Measurements from ENCODE around the gene UQCR11. TPM values are rescaled to one million over a fixed set of nuclear protein-coding genes. Genes with fewer than 3 reads are reported as not detected.

UQCR11 gene
- total and polyA plus RNA-seq, 2 of the 4 experiments (the other 2 are of a cell fraction) = 29.2 to 177 TPM

GRCh38 chr19:1599460-1599846 is 5.8 kb downstream of the UQCR11 start:
- POLR2A ChIA-PET (ENCODE audit: unreplicated experiment) = no interaction called here
- TF ChIP-seq MAFK (IDR thresholded peaks at IDR 0.05; ENCODE audit: low read depth, low read length) = no peak
- no peak for TF ChIP-seq RFX5 (IDR thresholded peaks at IDR 0.05; ENCODE audit: low read depth, low read length)
- no peak for TF ChIP-seq RAD21 (IDR thresholded peaks at IDR 0.05; ENCODE audit: low read length)
- no peak for TF ChIP-seq MAZ (IDR thresholded peaks at IDR 0.05; ENCODE audit: borderline replicate concordance, low read depth, low read length)
- TF ChIP-seq SMC3 (IDR thresholded peaks at IDR 0.05; ENCODE audit: low read depth, low read length) = no peak
- no peak for TF ChIP-seq NFE2L2 (IDR thresholded peaks at IDR 0.05; ENCODE audit: low read depth, low read length)
- no peak for TF ChIP-seq FOS (IDR thresholded peaks at IDR 0.05; ENCODE audit: low read depth, low read length)
- no peak for TF ChIP-seq CEBPB (IDR thresholded peaks at IDR 0.05; ENCODE audit: low read depth, low read length)
- TF ChIP-seq CTCF (conservative IDR thresholded peaks at IDR 0.05; ENCODE audit: low read depth, low read length) = no peak
- TF ChIP-seq RCOR1 (IDR thresholded peaks at IDR 0.05; ENCODE audit: insufficient replicate concordance, low read length) = no peak
- no peak for TF ChIP-seq USF2 (IDR thresholded peaks at IDR 0.05; ENCODE audit: low read depth, low read length)
- TF ChIP-seq POLR2A (IDR thresholded peaks at IDR 0.05; ENCODE audit: low read depth, low read length) = no peak
- TF ChIP-seq ELK1 (IDR thresholded peaks at IDR 0.05; ENCODE audit: borderline replicate concordance, low read depth, low read length) = no peak
- TF ChIP-seq BHLHE40 (IDR thresholded peaks at IDR 0.05; ENCODE audit: low read depth, low read length) = no peak
- no peak for TF ChIP-seq CHD1 (IDR thresholded peaks at IDR 0.05; ENCODE audit: low read depth, low read length)
- no peak for TF ChIP-seq MXI1 (IDR thresholded peaks at IDR 0.05; ENCODE audit: borderline replicate concordance, low read depth, low read length)
- Histone ChIP-seq H2BK20ac (ENCODE audit: low read depth, low read length) (no peak overlapping the region), H3K14ac (replicated peaks; ENCODE audit: low read depth, low read length) (no peak overlapping the region), H3K4me2 (ENCODE audit: low read depth, low read length) (no peak overlapping the region), H2AK9ac (replicated peaks; ENCODE audit: low read depth, low read length, poor library complexity) (no peak overlapping the region), H4K8ac (ENCODE audit: low read depth in 2 of 2, low read length in 2 of 2) (no peak overlapping the region), H4K20me1 (ENCODE audit: insufficient read depth, low read length) (peaks cover 40% of the 10 kb centered on the region), H3K27me3 (ENCODE audit: control insufficient read depth, insufficient read depth, low read length) (no peaks in the 10 kb centered on the region), H3K4me3 (ENCODE audit: insufficient read depth, low read depth, low read length) (no peak overlapping the region), H3K9me1 (ENCODE audit: insufficient read depth, low read length) (0 out of 2 replicates have a peak, but pooled peaks cover 6% of the 10 kb centered on the region), H3K79me1 (ENCODE audit: low read depth in 1 of 2, low read length in 2 of 2) (peaks cover 6 to 55% of the 10 kb centered on the region in 2 experiments), H3K4ac (ENCODE audit: low read depth, low read length) (no peak overlapping the region), H3K23ac (ENCODE audit: low read depth, low read length) (no peak overlapping the region), H3K56ac (ENCODE audit: extremely low read depth, insufficient read depth, low read length) (no peak overlapping the region), H3K9me3 (ENCODE audit: control insufficient read depth, insufficient read depth, low read length) (no peaks in the 10 kb centered on the region), H2AK5ac (ENCODE audit: low read depth, low read length) (no peak overlapping the region), H3K4me1 (ENCODE audit: control insufficient read depth, insufficient read depth, low read length) (no peaks in the 10 kb centered on the region; the same call in 1 of the 2 replicates), H3K27ac (ENCODE audit: insufficient read depth, low read length) (no peak overlapping the region), H2BK15ac (ENCODE audit: low read depth, low read length) (no peak overlapping the region), H2AFZ (replicated peaks; ENCODE audit: low read length, poor library complexity) (no peak overlapping the region), H3K36me3 (ENCODE audit: control insufficient read depth, insufficient read depth, low read length) (peaks cover 33% of the 10 kb centered on the region), H4K5ac (ENCODE audit: low read depth, low read length) (no peak overlapping the region), H4K91ac (ENCODE audit: insufficient read depth, low read depth, low read length) (no peak overlapping the region), H2BK120ac (ENCODE audit: low read depth, low read length) (no peak overlapping the region), H3K18ac (ENCODE audit: low read depth, low read length) (no peak overlapping the region), H3K9ac (ENCODE audit: low read depth, low read length) (no peak overlapping the region), H2BK5ac (ENCODE audit: low read depth, low read length, poor library complexity, severe bottlenecking) (no peak overlapping the region)
- dilution Hi-C loops (cut with HindIII; ENCODE audit: low sequenced_read_pairs, unreplicated experiment) = no loop called here
- CTCF ChIA-PET = no interaction called here
- in situ Hi-C loops (cut with MboI; ENCODE audit: low sequenced_read_pairs) = no loop called here
- BruUV-seq (replicated peaks) = no TSS peak
- no peak for ATAC-seq (ENCODE audit: low read depth)
- intact Hi-C loops (cut with micrococcal nuclease) = no loop called here
- WGBS, 2 experiments (ENCODE audit: extremely low coverage in 2 of 2, insufficient read length in 1 of 2) = 85% methylated on average over 6 of the region's 15 CpGs; no CpG with 5 or more reads in 1 of the 2 experiments
- DNase-seq = no peak

Data from IMR-90 (cell line).